HG03442 (cell line): ENCODE results near the gene HELZ.
"Not testable (repeated sequence)": the region's sequence is repeated elsewhere in the genome, so short reads cannot be mapped to it uniquely, and the experiment has no call there.

Source experiments
- ATAC-seq: cut with Tn5 transposase; IDR thresholded peaks from one replicate; pipeline ENCODE4 v1.9.1; 2021; ENCODE audit warnings: mild to moderate bottlenecking, moderate library complexity; ENCODE audit not compliant: unreplicated experiment

The HELZ gene

GRCh38 chr17:67271187-67271586, 26.2 kb upstream of the HELZ start:
- ATAC-seq: not testable (repeated sequence)

- no peak for ATAC-seq
These were observed 25.4 kb upstream of the HELZ start for GRCh38 chr17:67270416-67270815.

- ATAC-seq: no peak
These were observed 21.5 kb upstream of the HELZ start for GRCh38 chr17:67266496-67266895.

- ATAC-seq: no peak
These were observed 20.5 kb upstream of the HELZ start for GRCh38 chr17:67265436-67266019.

GRCh38 chr17:67262435-67263117, 17.6 kb upstream of the HELZ start:
- no peak for ATAC-seq

- ATAC-seq: no peak
These were observed 15.4 kb upstream of the HELZ start for GRCh38 chr17:67260170-67260987.

- no peak for ATAC-seq
These were observed 13.9 kb upstream of the HELZ start for GRCh38 chr17:67258821-67259468.

GRCh38 chr17:67256075-67256732, 11.2 kb upstream of the HELZ start:
- ATAC-seq: no peak

GRCh38 chr17:67253384-67253783, 8.4 kb upstream of the HELZ start:
- ATAC-seq: no peak

GRCh38 chr17:67251586-67251985, 6.6 kb upstream of the HELZ start:
- not testable (repeated sequence) for ATAC-seq

GRCh38 chr17:67248291-67248690, 3.3 kb upstream of the HELZ start:
- no peak for ATAC-seq

- ATAC-seq: no peak
These were observed 2.5 kb upstream of the HELZ start for GRCh38 chr17:67247416-67247900.

GRCh38 chr17:67246653-67247415, 1.8 kb upstream of the HELZ start:
- ATAC-seq: peak; percentile 49

GRCh38 chr17:67246403-67246652, 1.3 kb upstream of the HELZ start:
- ATAC-seq: no peak

GRCh38 chr17:67245694-67246402, 852 bp upstream of the HELZ start:
- ATAC-seq: peak; percentile 3

- ATAC-seq: peak; percentile 29
These were observed 444 bp downstream of the HELZ start for GRCh38 chr17:67244431-67245072.

- ATAC-seq: no peak
These were observed 1.7 kb downstream of the HELZ start for GRCh38 chr17:67243284-67243683.

- ATAC-seq: no peak
These were observed 3.2 kb downstream of the HELZ start for GRCh38 chr17:67241719-67242341.

GRCh38 chr17:67239597-67239996, 5.4 kb downstream of the HELZ start:
- ATAC-seq: no peak
